Aorta (tissue), 5 donors: ENCODE results near the gene SLCO2A1. TPM values are rescaled to one million over a fixed set of nuclear protein-coding genes. Genes with fewer than 3 reads are reported as not detected.

Experiments used
- ATAC-seq: fragments of 200-7000 bp; cut with Tn5 transposase; one replicate; pipeline ENCODE4 v1.9.1; 2022; ENCODE audit warnings: moderate library complexity; ENCODE audit not compliant: low FRiP score
- DNase-seq, 2 donors: peaks; one replicate each; pipeline ENCODE4 v3.0.0-alpha.2; 2020
- H3K27ac ChIP-seq, 2 donors: one replicate each; pipeline ENCODE4 v1.5.1; 2013; ENCODE audit warnings: low read length in 2 of 2, mild to moderate bottlenecking in 2 of 2, moderate library complexity in 2 of 2, control low read depth in 1 of 2, inconsistent platforms in 1 of 2, low read depth in 1 of 2
- H3K27me3 ChIP-seq, 2 donors: one replicate each; pipeline ENCODE4 v1.6.1; 2013; ENCODE audit warnings: control low read depth in 1 of 2, low read length in 1 of 2, mild to moderate bottlenecking in 1 of 2, moderate library complexity in 1 of 2; ENCODE audit not compliant: insufficient read depth in 2 of 2, control insufficient read depth in 1 of 2
- H3K36me3 ChIP-seq, 2 donors: one replicate each; pipeline ENCODE4 v1.6.1; 2013; ENCODE audit warnings: control low read depth in 1 of 2, low read length in 1 of 2, mild to moderate bottlenecking in 1 of 2; ENCODE audit not compliant: insufficient read depth in 2 of 2, control insufficient read depth in 1 of 2
- H3K4me1 ChIP-seq, 2 donors: one replicate each; pipeline ENCODE4 v1.6.1; 2013; ENCODE audit warnings: low read length in 2 of 2, control low read depth in 1 of 2, mild to moderate bottlenecking in 1 of 2, moderate library complexity in 1 of 2; ENCODE audit not compliant: insufficient read depth in 2 of 2, control insufficient read depth in 1 of 2
- H3K4me3 ChIP-seq, 2 donors: one replicate each; pipeline ENCODE4 v1.5.1; 2013; ENCODE audit warnings: low read length in 2 of 2, control low read depth in 1 of 2, mild to moderate bottlenecking in 1 of 2
- H3K9me3 ChIP-seq: one replicate; pipeline ENCODE4 v1.6.1; 2013; ENCODE audit warnings: mild to moderate bottlenecking, low read length; ENCODE audit not compliant: control insufficient read depth
- WGBS, 2 donors: extraction: QIAGEN DNeasy Blood & Tissue Kit; methylation state at CpG; one replicate each; pipeline ENCODE4 v1.1.7; 2013; 5-methylcytosine and 5-hydroxymethylcytosine counted together
- intact Hi-C, 2 donors: fragments of 100-400 bp; cut with DNase I; formaldehyde crosslinking; loops; one replicate each; pipeline versions ENCODE4 v1.14.2 to v1.15.0; 2022
- polyA plus RNA-seq, 2 donors: library from polyadenylated mRNA; stranded (reverse); fragments of 200-250 nt; gene quantifications; one replicate each; pipeline ENCODE4 v1.2.3, GENCODE V29; 2013
- total RNA-seq, 2 donors: library from RNA; stranded (reverse); fragmentation: NEBNext Ultra II Directional; extraction: Animal tissue kit (Norgen Biotek cat#: 25700); gene quantifications; one replicate each; pipeline ENCODE4 v1.2.1, GENCODE V29; 2021
- donor health status: healthy with polysubstance abuse.
- donor health status: Bipolar disorder and iron deficiency.
- donor health status: DM: no; HTN: no; CAD: no.
- donor health status: DM: no; HTN: no; CAD: no.
- donor health status: DM: yes; HTN: yes; CAD: no.

SLCO2A1 gene
- total and polyA plus RNA-seq, 4 donors: 0.25 to 101 (median 49.8) TPM

GRCh38 chr3:134057006-134057653, 27.4 kb upstream of the SLCO2A1 start:
- H3K4me1 ChIP-seq: no peaks in the 10 kb centered on the region
- H3K27me3 ChIP-seq: no peaks in the 10 kb centered on the region
- H3K36me3 ChIP-seq: no peaks in the 10 kb centered on the region
- intact Hi-C loops: loop anchor here in 1 of 2 donors (10.0 kb wide), 1 partner anchor 242 kb away; no protein-coding TSS in a partner anchor
- H3K9me3 ChIP-seq: no peaks in the 10 kb centered on the region
- DNase-seq (peak in 1 of 2 donors; percentile 51), ATAC-seq (no peak)
- WGBS, 2 donors: 77 to 87% methylated on average over 2 of the region's 2 CpGs
- H3K4me3 ChIP-seq: no peak overlapping the region
- no peak overlapping the region for H3K27ac ChIP-seq

DNA sequence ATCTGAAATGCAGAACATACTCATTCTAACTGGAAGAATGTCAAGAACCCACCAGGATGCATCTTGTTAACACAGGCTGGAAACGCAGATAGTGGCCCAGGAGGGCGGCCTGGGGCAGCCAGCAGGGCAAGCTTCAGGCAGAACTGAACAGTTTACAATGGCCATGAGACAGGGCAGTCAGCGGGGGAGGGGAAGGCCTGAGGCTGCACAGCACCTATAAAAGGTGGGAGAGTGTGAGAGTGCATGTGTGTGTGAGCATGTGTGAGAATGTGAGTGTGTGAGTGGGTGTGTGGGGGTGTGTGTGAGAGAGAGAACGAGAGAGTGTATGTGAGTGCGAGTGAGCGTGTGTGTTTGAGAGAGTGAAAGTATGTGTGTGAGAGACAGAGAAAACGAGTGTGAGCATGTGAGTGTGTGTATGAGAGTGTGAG, 26.8 kb upstream of the SLCO2A1 start:
- Histone ChIP-seq H3K27me3 (no peaks in the 10 kb centered on the region), H3K9me3 (no peaks in the 10 kb centered on the region), H3K27ac (no peak overlapping the region), H3K4me1 (no peaks in the 10 kb centered on the region), H3K4me3 (no peak overlapping the region), H3K36me3 (no peaks in the 10 kb centered on the region)
- ATAC-seq: no peak
- peak in 1 of 2 donors; percentile 50 for DNase-seq
- WGBS, 2 donors: 90 to 92% methylated on average over 7 of the region's 7 CpGs
- intact Hi-C loops: loop anchor here in 1 of 2 donors (10.0 kb wide), 1 partner anchor 242 kb away; no protein-coding TSS in a partner anchor

- Histone ChIP-seq H3K4me1 (no peaks in the 10 kb centered on the region), H3K9me3 (no peaks in the 10 kb centered on the region), H3K27me3 (no peaks in the 10 kb centered on the region), H3K36me3 (no peaks in the 10 kb centered on the region), H3K4me3 (no peak overlapping the region), H3K27ac (no peak overlapping the region)
- peak in 1 of 2 donors; percentile 9 for DNase-seq
- no peak for ATAC-seq
- intact Hi-C loops: loop anchor here in 1 of 2 donors (10.0 kb wide), 1 partner anchor 241 kb away; no protein-coding TSS in a partner anchor
- 93% methylated on average over 7 of the region's 7 CpGs for WGBS, 2 donors
Measured at GRCh38 chr3:134055661-134056060, 25.9 kb upstream of the SLCO2A1 start.

- 90% methylated on average over 3 of the region's 3 CpGs for WGBS, 2 donors
- Histone ChIP-seq H3K4me1 (no peaks in the 10 kb centered on the region), H3K27ac (no peak overlapping the region)
Measured at GRCh38 chr3:134054881-134055280, 25.2 kb upstream of the SLCO2A1 start.

GRCh38 chr3:134054231-134054630, 24.5 kb upstream of the SLCO2A1 start:
- H3K9me3 ChIP-seq: no peaks in the 10 kb centered on the region
- ATAC-seq (peak; percentile 67), DNase-seq (peak; percentile 63 to 75)
- WGBS, 2 donors: 3 to 24% methylated on average over 5 of the region's 5 CpGs
- H3K4me1 ChIP-seq: no peaks in the 10 kb centered on the region
- no peaks in the 10 kb centered on the region for H3K36me3 ChIP-seq
- H3K4me3 ChIP-seq: no peak overlapping the region
- intact Hi-C loops: loop anchor here in 1 of 2 donors (10.0 kb wide), 1 partner anchor 239 kb away; no protein-coding TSS in a partner anchor
- no peak overlapping the region for H3K27ac ChIP-seq
- H3K27me3 ChIP-seq: no peaks in the 10 kb centered on the region

More at GRCh38 chr3:134054881-134055280, 25.2 kb upstream of the SLCO2A1 start:
- ATAC-seq: no peak
- DNase-seq: peak; percentile 13 to 16
- H3K4me3 ChIP-seq: no peak overlapping the region
- H3K9me3 ChIP-seq: no peaks in the 10 kb centered on the region
- H3K27me3 ChIP-seq: no peaks in the 10 kb centered on the region
- intact Hi-C loops: loop anchor here in 1 of 2 donors (10.0 kb wide), 1 partner anchor 240 kb away; no protein-coding TSS in a partner anchor
- H3K36me3 ChIP-seq: no peaks in the 10 kb centered on the region

DNA sequence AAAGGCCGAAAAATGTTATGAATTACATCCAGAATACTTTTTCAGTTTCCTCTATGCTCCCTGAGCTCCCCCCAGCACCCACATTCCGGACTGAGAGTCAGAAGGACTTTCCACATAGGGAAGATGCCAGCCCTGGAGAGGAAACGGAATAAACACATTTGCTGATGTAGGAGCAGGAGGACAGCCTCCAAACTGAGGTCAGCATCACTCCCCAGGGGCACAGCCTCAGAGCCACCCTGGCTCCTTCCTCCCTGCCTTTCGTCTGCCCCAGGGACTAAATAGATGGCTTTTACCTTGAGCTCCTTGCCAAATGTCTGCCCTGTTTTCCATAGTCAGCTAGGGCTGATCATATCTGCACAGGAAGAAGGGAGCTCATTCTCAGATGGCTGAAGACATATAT, 22.6 kb upstream of the SLCO2A1 start:
- intact Hi-C loops: loop anchor here in 1 of 2 donors (10.0 kb wide), 1 partner anchor 238 kb away; no protein-coding TSS in a partner anchor
- Histone ChIP-seq H3K4me1 (no peaks in the 10 kb centered on the region), H3K27me3 (no peaks in the 10 kb centered on the region), H3K27ac (no peak overlapping the region), H3K36me3 (no peaks in the 10 kb centered on the region), H3K9me3 (no peaks in the 10 kb centered on the region), H3K4me3 (no peak overlapping the region)
- 13 to 29% methylated on average over 4 of the region's 4 CpGs for WGBS, 2 donors
- DNase-seq (peak; percentile 6 to 40), ATAC-seq (no peak)

DNA sequence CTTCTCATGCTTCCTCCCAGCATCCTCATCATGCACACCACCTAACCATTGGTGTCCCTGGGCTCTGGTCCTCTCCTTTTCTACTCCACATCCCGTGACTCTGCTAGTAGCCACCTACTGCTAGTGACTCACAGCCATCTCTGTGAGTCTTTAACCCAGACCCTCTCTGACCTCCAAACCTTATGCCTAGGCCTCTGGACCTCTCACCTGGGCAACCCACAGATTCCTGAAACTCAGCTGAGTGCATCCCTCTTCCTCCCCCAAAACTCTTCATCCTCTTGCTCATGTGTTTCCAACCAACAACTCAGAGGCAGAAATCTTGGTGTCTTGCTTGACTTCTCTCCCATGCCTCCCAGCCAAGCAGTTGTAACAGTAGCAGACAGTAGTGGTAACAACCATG, 20.0 kb upstream of the SLCO2A1 start:
- Histone ChIP-seq H3K36me3 (no peaks in the 10 kb centered on the region), H3K27ac (no peak overlapping the region), H3K4me1 (no peaks in the 10 kb centered on the region), H3K27me3 (no peaks in the 10 kb centered on the region), H3K4me3 (no peak overlapping the region), H3K9me3 (peaks cover 1% of the 10 kb centered on the region)
- DNase-seq (peak in 1 of 2 donors; percentile 27), ATAC-seq (no peak)
- intact Hi-C loops: loop anchor here in 1 of 2 donors (10.0 kb wide), 1 partner anchor 235 kb away; no protein-coding TSS in a partner anchor
- 72 to 89% methylated on average over 1 of the region's 1 CpG for WGBS, 2 donors

- no peaks in the 10 kb centered on the region for H3K4me1 ChIP-seq
- H3K27me3 ChIP-seq: no peaks in the 10 kb centered on the region
- intact Hi-C loops: no loop called here
- H3K36me3 ChIP-seq: no peaks in the 10 kb centered on the region
- ATAC-seq (no peak), DNase-seq (peak in 1 of 2 donors; percentile 43)
- peaks cover 1% of the 10 kb centered on the region for H3K9me3 ChIP-seq
- no peak overlapping the region for H3K4me3 ChIP-seq
- no peak overlapping the region for H3K27ac ChIP-seq
- WGBS, 2 donors: 90% methylated on average over 9 of the region's 9 CpGs
Measured at GRCh38 chr3:134048278-134048996, 18.7 kb upstream of the SLCO2A1 start.
